Uterus (tissue), 2 donors: ENCODE measurements around the gene EPOP.
"Not testable (repeated sequence)": the region's sequence is repeated elsewhere in the genome, so short reads cannot be mapped to it uniquely, and the experiment has no call there.

ENCODE experiments used
- POLR2A ChIP-seq, 2 donors: fragments of 450-650 bp; IDR thresholded peaks; one replicate each; pipeline ENCODE4 v1.6.1; 2016; ENCODE audit warnings: antibody characterized with exemption in 2 of 2, mild to moderate bottlenecking in 1 of 2, moderate library complexity in 1 of 2
- TF ChIP-seq, protein P1 (sequence below), 4 experiments: fragments of 200-600 bp in 2 of 4; fragments of 450-650 bp in 2 of 4; sonication (generic) in 2 of 4; IDR thresholded peaks; one replicate each; pipeline ENCODE4 v1.5.1; 2016 to 2019; ENCODE audit warnings: antibody characterized with exemption in 4 of 4, mild to moderate bottlenecking in 2 of 4, moderate library complexity in 1 of 4

DNA sequence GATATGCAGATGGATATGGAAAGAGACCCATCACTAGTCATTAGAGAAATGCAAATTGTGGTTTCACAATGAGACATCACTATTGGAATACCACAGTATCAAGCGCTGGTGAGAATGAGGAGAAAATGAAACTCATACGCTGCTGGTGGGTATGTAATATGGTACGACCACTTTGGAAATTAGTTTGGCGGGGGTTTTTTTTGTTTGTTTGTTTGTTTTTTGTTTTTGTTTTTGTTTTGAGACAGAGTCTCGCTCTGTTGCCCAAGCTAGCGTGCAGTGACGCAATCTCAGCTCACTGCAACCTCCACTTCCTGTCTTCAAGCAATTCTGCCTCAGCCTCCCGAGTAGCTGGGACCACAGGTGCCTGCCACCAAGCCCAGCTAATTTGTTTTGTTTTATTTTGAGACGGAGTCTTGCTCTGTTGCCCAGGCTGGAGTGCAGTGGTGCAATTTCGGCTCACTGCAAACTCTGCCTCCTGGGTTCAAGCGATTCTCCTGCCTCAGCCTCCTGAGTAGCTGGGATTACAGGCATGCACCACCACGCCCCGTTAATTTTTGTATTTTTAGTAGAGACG lies 49.9 kb downstream of the EPOP start:
- not testable (repeated sequence) for TF ChIP-seq POLR2A (IDR thresholded peaks at IDR 0.05)
- TF ChIP-seq, protein P1, sequence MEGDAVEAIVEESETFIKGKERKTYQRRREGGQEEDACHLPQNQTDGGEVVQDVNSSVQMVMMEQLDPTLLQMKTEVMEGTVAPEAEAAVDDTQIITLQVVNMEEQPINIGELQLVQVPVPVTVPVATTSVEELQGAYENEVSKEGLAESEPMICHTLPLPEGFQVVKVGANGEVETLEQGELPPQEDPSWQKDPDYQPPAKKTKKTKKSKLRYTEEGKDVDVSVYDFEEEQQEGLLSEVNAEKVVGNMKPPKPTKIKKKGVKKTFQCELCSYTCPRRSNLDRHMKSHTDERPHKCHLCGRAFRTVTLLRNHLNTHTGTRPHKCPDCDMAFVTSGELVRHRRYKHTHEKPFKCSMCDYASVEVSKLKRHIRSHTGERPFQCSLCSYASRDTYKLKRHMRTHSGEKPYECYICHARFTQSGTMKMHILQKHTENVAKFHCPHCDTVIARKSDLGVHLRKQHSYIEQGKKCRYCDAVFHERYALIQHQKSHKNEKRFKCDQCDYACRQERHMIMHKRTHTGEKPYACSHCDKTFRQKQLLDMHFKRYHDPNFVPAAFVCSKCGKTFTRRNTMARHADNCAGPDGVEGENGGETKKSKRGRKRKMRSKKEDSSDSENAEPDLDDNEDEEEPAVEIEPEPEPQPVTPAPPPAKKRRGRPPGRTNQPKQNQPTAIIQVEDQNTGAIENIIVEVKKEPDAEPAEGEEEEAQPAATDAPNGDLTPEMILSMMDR (IDR thresholded peaks at IDR 0.05) = not testable (repeated sequence)
